CD4-positive, alpha-beta T cell treated with Interleukin-15 for 1 hour (primary cell): ENCODE results near the gene EPHB3.

ENCODE experiments used
- DNase-seq: peaks from one replicate; pipeline ENCODE4 v3.0.0-alpha.2; 2020

The EPHB3 gene

GRCh38 chr3:184582646-184583577 lies 21.3 kb downstream of the EPHB3 start:
- DNase-seq, result no peak

- no peak for DNase-seq
Observed at GRCh38 chr3:184583578-184584451, 22.2 kb downstream of the EPHB3 start.

GRCh38 chr3:184584464-184584891 lies 22.9 kb downstream of the EPHB3 start:
- no peak for DNase-seq

GRCh38 chr3:184585545-184585944 lies 24.0 kb downstream of the EPHB3 start:
- no peak for DNase-seq

DNA sequence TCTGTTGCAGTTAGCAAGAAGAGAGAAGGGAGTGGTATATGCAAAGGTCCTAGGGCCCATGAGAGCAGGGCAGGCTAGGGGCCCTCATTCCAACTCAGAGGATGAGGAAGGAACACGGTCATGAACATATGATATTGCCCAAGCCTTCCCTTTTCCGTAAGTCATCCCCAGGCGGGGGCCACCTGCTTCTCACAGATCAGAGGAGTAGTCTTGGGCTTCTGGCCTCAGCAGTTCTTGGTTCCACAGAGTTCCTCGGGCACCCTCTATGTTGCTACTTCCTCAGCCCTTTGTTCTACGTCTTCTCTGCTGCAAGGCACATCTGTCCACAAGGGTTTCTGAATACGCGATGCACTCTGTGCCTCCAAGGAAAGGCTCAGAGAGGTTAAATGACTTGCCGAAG lies 25.3 kb downstream of the EPHB3 start:
- DNase-seq, result no peak

- no peak for DNase-seq
Observed at GRCh38 chr3:184588776-184589175, 27.2 kb downstream of the EPHB3 start.

DNA sequence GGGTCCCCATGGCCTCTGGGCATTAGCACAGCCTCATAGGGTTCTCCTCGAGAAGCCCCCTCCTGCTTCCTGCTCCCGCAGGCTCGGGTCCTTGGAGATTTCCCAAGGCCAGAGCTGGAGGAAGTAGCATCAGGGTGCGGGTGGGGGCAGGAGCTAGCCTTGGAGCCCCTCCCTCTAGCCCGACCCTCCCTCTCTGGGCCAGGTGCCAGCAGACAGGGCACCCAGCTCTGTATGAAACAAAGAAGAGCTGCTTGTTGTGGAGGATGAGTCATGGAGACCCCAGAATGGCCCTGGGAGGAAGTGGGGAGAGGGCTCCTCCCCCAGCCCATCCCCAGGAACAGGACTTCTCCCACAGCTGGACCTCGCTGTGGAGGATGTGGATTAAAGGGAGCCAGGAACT lies 29.2 kb downstream of the EPHB3 start:
- no peak for DNase-seq

GRCh38 chr3:184591789-184592188 lies 30.2 kb downstream of the EPHB3 start:
- no peak for DNase-seq

DNA sequence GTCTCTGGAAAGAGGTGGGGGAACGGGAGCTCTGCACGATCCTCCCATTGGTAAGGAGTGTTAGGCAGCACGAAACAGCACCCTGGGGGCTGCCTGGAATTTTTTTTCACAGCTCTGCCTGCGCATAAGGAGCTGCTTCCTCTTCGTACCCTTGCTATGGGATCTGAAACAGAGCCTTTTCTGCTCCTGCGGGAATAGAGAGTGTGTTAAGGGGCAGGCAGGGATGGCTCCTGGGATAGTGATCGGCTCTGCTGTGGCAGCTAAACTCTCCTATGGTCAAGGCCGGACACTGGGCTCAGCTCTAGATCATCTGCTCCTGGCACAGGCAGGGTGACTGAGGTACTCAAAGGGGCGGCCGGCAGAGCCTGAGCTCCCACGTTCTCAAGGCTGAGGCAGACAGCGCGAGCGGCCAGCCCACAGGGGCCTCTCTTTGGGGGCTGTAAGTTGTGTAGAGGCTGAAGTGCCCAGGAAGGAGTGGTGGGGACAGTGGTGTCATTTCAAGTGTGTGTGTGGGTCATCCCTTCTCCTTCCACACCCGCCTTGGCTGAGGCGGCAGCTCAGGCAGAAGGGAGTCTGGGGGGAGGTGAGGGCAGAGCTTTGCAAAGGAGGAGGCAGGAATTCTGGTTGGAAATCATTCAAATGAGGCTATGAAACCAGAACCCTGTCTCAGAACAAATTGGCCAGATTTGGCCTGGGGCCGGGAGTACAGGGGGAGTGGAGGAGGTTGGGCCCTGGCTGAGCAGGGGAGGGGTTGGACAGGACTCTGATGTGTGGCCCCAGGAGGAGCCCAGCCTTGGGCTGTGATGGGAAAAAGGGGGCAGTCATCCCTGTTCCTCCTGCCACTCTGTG lies 31.0 kb downstream of the EPHB3 start:
- DNase-seq, result no peak

DNA sequence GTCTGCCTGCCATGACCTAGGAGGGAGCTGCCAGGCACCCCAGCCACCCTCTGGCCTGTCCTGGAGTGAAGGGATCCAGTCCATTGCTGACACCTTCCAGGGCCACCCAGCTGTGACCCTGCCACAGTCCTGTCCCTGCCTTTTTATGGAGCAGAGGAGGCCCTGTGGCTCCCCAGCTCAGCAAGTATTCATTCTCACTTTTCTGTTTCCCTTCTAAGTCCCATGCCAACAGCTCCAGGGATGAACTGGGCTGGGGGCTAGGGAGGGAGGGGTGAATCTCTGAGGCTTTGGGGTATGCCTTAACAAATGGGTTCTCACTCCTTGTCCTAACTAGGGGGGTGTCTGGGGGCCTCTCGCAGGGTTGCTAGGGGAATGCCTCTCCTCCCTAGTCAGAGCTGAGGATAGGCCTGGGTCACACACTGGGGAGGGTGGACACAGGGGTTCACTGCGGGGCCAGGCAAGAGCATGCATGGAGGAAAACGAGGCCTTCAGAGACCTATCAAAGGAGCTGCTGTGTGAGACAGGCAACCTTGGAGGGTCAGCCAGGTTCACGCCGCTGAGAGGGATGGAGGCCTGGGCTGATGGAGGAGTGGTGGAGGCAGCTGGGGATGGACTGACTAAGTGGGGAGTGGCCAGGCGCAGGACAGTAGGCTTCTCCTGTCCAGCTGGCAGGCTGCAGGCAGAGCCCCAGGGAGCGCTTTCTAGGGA lies 31.8 kb downstream of the EPHB3 start:
- DNase-seq, result no peak

GRCh38 chr3:184593928-184594303 lies 32.3 kb downstream of the EPHB3 start:
- DNase-seq, result no peak

DNA sequence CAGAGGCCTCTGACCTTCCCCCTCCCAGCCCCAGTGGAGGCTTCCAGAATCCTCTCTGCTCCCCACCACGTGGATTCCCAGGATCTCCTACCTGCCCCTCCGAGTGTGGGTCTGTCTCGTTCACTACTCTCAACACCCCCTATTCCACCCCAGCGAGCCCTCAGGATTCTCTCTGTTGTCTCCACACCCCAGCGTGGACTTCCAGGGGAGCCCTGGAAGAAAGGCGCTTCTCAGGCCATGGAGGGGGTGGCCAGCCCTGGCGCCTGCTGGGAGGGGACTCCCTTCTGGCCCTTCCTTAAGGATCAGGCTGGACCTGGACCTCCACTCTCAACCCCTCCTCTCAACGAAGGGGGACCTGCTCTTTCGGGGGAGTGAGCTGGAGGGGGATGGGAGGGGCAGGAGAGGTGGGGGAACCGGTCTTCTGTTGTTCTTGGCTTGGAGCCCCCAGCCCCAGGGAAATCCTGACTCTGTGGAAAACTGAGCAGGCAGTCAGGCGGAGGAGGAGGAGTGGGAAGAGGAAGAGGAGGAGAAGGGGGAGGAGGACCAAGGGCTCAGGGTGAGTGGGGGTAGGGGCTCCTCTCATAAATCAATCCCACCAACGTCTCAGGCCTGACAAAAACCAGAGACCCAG lies 32.9 kb downstream of the EPHB3 start:
- DNase-seq, result no peak

DNA sequence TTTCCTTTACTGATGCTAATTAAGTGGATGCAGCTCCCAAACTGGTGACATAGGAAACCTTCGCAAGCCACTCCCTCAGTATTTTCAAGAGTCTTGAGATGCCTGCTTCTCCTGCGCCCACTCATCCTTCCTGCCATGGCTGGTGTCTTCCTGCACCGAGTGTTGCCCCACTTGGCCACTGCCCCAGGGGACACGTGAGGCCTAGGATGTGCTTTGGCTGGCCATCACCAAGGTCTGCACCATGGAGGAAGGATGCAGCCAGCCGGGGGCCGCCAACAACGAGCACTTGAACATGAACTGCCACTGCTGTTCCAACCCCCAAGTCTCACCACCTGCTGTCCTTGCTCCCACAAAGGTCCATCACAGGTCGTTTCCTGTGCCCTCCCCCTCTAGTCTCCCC lies 34.1 kb downstream of the EPHB3 start:
- no peak for DNase-seq

GRCh38 chr3:184596233-184596632 lies 34.6 kb downstream of the EPHB3 start:
- no peak for DNase-seq

- DNase-seq, result no peak
Observed at GRCh38 chr3:184596886-184597575, 35.4 kb downstream of the EPHB3 start.

GRCh38 chr3:184597829-184598573 lies 36.4 kb downstream of the EPHB3 start:
- DNase-seq, result no peak

DNA sequence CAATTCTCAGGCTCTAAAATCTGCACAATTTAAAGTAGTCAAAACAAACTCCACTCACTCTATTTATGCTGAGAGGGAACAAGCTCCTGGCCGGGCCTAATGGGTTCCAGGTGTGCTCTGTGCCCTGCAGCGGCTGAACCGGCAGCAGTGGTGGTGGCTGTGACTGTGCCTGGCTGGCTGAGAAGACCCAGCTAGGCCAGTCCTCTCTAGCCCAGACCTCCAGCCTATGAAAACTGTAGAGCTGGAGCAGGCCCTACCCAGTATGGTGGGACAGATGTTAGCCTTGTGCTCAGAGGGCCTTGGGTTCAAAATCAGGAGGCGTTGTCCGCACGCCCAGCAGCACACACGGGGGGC lies 37.0 kb downstream of the EPHB3 start:
- no peak for DNase-seq

DNA sequence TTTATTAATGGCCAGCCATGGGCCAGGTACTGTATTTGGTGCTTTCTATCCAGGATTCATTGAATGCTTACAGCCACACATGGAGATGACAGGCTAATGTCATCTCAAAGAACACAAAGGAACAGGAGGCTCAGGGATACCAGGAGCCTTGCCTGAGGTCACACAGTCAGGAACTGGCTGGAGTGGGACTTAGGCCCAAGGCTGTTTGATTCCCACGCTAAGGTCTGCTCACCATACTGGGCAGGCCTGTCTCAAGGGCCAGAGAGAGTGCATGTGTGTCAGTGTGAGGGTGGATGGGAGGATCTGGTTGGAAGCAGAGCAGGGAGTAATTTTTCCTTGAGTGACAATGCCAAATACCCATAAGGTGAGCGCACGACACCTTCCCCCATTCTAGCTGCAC lies 37.6 kb downstream of the EPHB3 start:
- no peak for DNase-seq

DNA sequence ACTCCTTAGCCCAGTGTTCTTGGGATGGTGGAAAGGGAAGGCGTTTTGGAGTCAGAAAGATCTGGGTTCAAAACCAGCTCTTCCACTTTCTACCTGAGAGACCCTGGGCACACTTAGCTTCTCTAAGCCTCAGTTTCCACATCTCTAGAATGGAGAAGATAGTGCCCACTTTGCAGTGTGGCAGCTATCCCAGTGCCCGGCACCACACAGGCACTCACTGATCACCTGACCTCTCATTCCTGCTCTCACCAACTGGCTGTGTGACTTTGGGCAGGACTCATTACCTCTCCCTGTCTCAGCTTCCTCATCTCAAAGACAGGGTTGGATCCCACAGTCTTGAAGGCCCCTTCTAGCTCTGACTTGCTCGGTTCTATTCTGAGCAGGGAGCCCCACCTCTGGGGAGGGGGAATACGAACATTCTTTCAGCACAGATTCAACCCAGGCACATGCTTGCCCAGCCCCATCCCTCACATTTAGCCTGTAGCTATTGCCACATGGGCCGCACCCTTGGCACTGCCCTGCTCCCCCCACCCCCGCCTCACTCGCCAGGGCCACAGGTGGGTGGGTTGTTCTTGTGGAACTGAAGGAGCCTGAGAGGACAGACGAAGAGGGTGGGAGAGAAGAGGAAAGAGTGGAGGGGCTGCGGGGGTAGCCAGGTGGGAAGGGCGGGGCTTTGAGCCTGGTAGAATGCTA lies 39.2 kb downstream of the EPHB3 start:
- no peak for DNase-seq
